Measurements from ENCODE around the gene NMNAT3. TPM values are rescaled to one million over a fixed set of nuclear protein-coding genes. Genes with fewer than 3 reads are reported as not detected.

NMNAT3 gene
- polyA plus RNA-seq, 1 donor (not counting 4 experiments of a cell fraction or from before 2014, with no cell fraction given): 1.6 TPM

DNA sequence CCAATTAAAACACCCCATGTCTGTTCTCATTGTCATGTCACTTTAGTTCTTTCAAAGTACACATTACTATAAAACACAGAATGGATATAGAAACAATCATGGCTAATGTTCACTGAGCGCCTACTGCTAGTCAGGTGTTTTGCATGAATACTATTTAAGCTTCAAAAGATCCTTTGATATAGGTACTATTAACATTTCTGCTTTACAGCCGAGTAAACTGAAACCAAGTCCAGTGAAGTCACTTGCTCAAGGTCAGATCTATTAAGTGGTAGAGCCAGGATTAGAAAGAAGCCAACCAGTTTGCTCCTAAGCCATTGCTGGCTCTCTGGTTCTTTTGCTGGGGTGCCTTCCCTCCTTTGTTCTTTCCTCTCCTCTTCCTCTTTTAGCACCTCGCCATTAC lies 32.4 kb upstream of the NMNAT3 start:
- Histone ChIP-seq H3K9ac (ENCODE audit: control insufficient read depth, extremely low read depth, insufficient read depth, low read length) (no peak overlapping the region), H4K20me1 (ENCODE audit: control insufficient read depth, extremely low read depth, insufficient read depth, low read length) (no peaks in the 10 kb centered on the region), H3K27me3 (ENCODE audit: control insufficient read depth, extremely low read depth, insufficient read depth, low read length) (no peaks in the 10 kb centered on the region), H3K4me2 (ENCODE audit: control insufficient read depth, extremely low read depth, insufficient read depth, low read depth, low read length) (no peak overlapping the region), H3K27ac (ENCODE audit: control insufficient read depth, insufficient read depth, low read length) (no peak overlapping the region), H2AFZ (ENCODE audit: control insufficient read depth, low read length) (no peak overlapping the region), H3K4me3 (ENCODE audit: control insufficient read depth in 2 of 3, extremely low read depth in 1 of 3, insufficient read depth in 2 of 3, low read depth in 1 of 3, low read length in 3 of 3) (no peak overlapping the region), H3K36me3 (ENCODE audit: control insufficient read depth in 2 of 2, extremely low read depth in 1 of 2, insufficient read depth in 2 of 2, low read length in 2 of 2) (no peaks in the 10 kb centered on the region), H3K9me3 (ENCODE audit: control insufficient read depth, low read depth, low read length) (no peaks in the 10 kb centered on the region), H3K79me2 (ENCODE audit: control insufficient read depth, insufficient read depth, low read length) (no peaks in the 10 kb centered on the region), H3K4me1 (ENCODE audit: control insufficient read depth, extremely low read depth, insufficient read depth, low read length) (peaks cover under 1% of the 10 kb centered on the region), H3K9me1 (ENCODE audit: control insufficient read depth, extremely low read depth, insufficient read depth, low read length) (no peaks in the 10 kb centered on the region)
- dilution Hi-C loops (cut with MboI; ENCODE audit: extremely low pct_ligation_motif_present, low sequenced_read_pairs): no loop called here
- TF ChIP-seq EZH2 (IDR thresholded peaks at IDR 0.05; ENCODE audit: low read length): no peak
- no peak for TF ChIP-seq CTCF (optimal IDR thresholded peaks at IDR 0.05 in 1 of 3, IDR thresholded peaks at IDR 0.05 in 1 of 3, conservative IDR thresholded peaks at IDR 0.05 in 1 of 3; ENCODE audit: extremely low read depth in 1 of 3, insufficient read depth in 2 of 3, low read length in 3 of 3)
- no peak for FAIRE-seq
- no peak for DNase-seq (ENCODE audit: low read depth, low spot score)

DNA sequence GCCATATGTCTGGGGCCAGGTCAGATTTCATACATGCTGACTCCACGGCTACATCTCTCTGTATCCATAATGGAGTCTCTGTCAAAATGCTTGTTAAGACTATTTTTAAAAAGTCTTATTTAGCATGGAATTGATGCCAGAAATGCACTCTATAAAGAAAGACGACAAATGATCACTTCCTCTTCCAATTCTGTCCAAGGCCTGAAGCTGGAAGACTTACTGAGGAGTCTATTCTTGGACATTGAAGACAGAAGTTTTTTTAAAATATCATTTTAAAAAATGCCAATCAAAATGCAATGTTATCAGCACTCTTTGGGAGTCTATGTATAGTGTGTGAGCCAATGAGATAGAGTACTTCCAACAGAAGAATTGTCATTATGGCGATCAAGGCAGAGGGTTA lies 27.9 kb upstream of the NMNAT3 start:
- Histone ChIP-seq H3K9me1 (ENCODE audit: control insufficient read depth, extremely low read depth, insufficient read depth, low read length) (no peaks in the 10 kb centered on the region), H3K4me3 (ENCODE audit: control insufficient read depth in 2 of 3, extremely low read depth in 1 of 3, insufficient read depth in 2 of 3, low read depth in 1 of 3, low read length in 3 of 3) (no peak overlapping the region), H3K27ac (ENCODE audit: control insufficient read depth, insufficient read depth, low read length) (no peak overlapping the region), H3K36me3 (ENCODE audit: control insufficient read depth in 2 of 2, extremely low read depth in 1 of 2, insufficient read depth in 2 of 2, low read length in 2 of 2) (no peaks in the 10 kb centered on the region), H2AFZ (ENCODE audit: control insufficient read depth, low read length) (no peak overlapping the region), H3K4me1 (ENCODE audit: control insufficient read depth, extremely low read depth, insufficient read depth, low read length) (no peaks in the 10 kb centered on the region), H3K9ac (ENCODE audit: control insufficient read depth, extremely low read depth, insufficient read depth, low read length) (no peak overlapping the region), H3K79me2 (ENCODE audit: control insufficient read depth, insufficient read depth, low read length) (no peaks in the 10 kb centered on the region), H3K9me3 (ENCODE audit: control insufficient read depth, low read depth, low read length) (no peaks in the 10 kb centered on the region), H4K20me1 (ENCODE audit: control insufficient read depth, extremely low read depth, insufficient read depth, low read length) (no peaks in the 10 kb centered on the region), H3K4me2 (ENCODE audit: control insufficient read depth, extremely low read depth, insufficient read depth, low read depth, low read length) (no peak overlapping the region), H3K27me3 (ENCODE audit: control insufficient read depth, extremely low read depth, insufficient read depth, low read length) (peaks cover 9% of the 10 kb centered on the region)
- no peak for DNase-seq (ENCODE audit: low read depth, low spot score)
- no peak for FAIRE-seq
- dilution Hi-C loops (cut with MboI; ENCODE audit: extremely low pct_ligation_motif_present, low sequenced_read_pairs): no loop called here
- TF ChIP-seq CTCF (optimal IDR thresholded peaks at IDR 0.05 in 1 of 3, IDR thresholded peaks at IDR 0.05 in 1 of 3, conservative IDR thresholded peaks at IDR 0.05 in 1 of 3; ENCODE audit: extremely low read depth in 1 of 3, insufficient read depth in 2 of 3, low read length in 3 of 3) (no peak), EZH2 (IDR thresholded peaks at IDR 0.05; ENCODE audit: low read length) (no peak)

Data from keratinocyte (primary cell).